Caco-2 (cell line): ENCODE measurements around the gene OXSR1. TPM values are rescaled to one million over a fixed set of nuclear protein-coding genes. Genes with fewer than 3 reads are reported as not detected.

ENCODE experiments used
- BruUV-seq: library from RNA; stranded (reverse); fragments of 400-500 nt; replicated peaks from 2 replicates; lab custom pipeline; 2021; lab: Mats Ljungman, UMichigan
- CTCF ChIA-PET: fragments of 300-600 bp; sonication (Branson Sonifier 250); formaldehyde crosslinking; loops from one replicate; lab custom pipeline; 2022; ENCODE audit warnings: antibody characterized with exemption; lab: Charles Lee
- POLR2A ChIA-PET: fragments of 300-600 bp; sonication (Branson Sonifier 250); formaldehyde crosslinking; loops from one replicate; lab custom pipeline; 2022; ENCODE audit warnings: antibody characterized with exemption; lab: Charles Lee
- DNase-seq, 2 experiments: peaks; one replicate each; pipeline versions ENCODE4 v3.0.0 to v3.0.0-alpha.2; 2020 to 2022
- H3K27me3 ChIP-seq: replicated peaks from 2 replicates; pipeline ENCODE4 v1.6.0; 2011; ENCODE audit warnings: low read length; ENCODE audit not compliant: control insufficient read depth, insufficient read depth
- H3K36me3 ChIP-seq: 2 replicates; pipeline ENCODE4 v1.5.1; 2011; ENCODE audit warnings: low read length; ENCODE audit not compliant: control insufficient read depth, insufficient read depth
- H3K4me1 ChIP-seq: fragments of 250-450 bp; sonication (Bioruptor Pico); 2 replicates; pipeline ENCODE4 v1.5.1; 2020; ENCODE audit warnings: mild to moderate bottlenecking
- H3K4me3 ChIP-seq: 2 replicates; pipeline ENCODE4 v1.5.1; 2011; ENCODE audit warnings: low read depth, mild to moderate bottlenecking, control low read depth, low read length
- H3K9me3 ChIP-seq: fragments of 250-450 bp; sonication (Bioruptor Pico); 2 replicates; pipeline ENCODE4 v1.5.1; 2020; ENCODE audit warnings: mild to moderate bottlenecking, moderate library complexity
- H3K27ac Mint-ChIP-seq: one replicate; pipeline ENCODE4 v1.8.0; 2022; ENCODE audit warnings: mixed read lengths; ENCODE audit not compliant: unreplicated experiment
- H3K27me3 Mint-ChIP-seq: one replicate; pipeline ENCODE4 v1.8.0; 2022; ENCODE audit warnings: mixed read lengths; ENCODE audit not compliant: insufficient read depth, unreplicated experiment
- H3K36me3 Mint-ChIP-seq: one replicate; pipeline ENCODE4 v1.8.0; 2022; ENCODE audit warnings: mild to moderate bottlenecking, mixed read lengths; ENCODE audit not compliant: insufficient read depth, unreplicated experiment
- H3K4me1 Mint-ChIP-seq: one replicate; pipeline ENCODE4 v1.8.0; 2022; ENCODE audit warnings: low read depth, mixed read lengths; ENCODE audit not compliant: unreplicated experiment
- H3K4me3 Mint-ChIP-seq: one replicate; pipeline ENCODE4 v1.8.0; 2022; ENCODE audit warnings: mild to moderate bottlenecking, moderate library complexity, mixed read lengths; ENCODE audit not compliant: unreplicated experiment
- H3K9me3 Mint-ChIP-seq: one replicate; pipeline ENCODE4 v1.8.0; 2022; ENCODE audit warnings: mixed read lengths; ENCODE audit not compliant: unreplicated experiment
- CTCF ChIP-seq, 2 experiments: fragments of 200-600 bp in 1 of 2; IDR thresholded peaks; 1 replicate in 1 of 2; 2 replicates in 1 of 2; pipeline versions ENCODE4 v1.5.1 to v1.8.0; 2011 to 2022; ENCODE audit warnings: antibody characterized with exemption in 1 of 2, control low read depth in 1 of 2, inconsistent platforms in 1 of 2, low read depth in 1 of 2, low read length in 1 of 2, mild to moderate bottlenecking in 1 of 2, moderate library complexity in 1 of 2; ENCODE audit not compliant: insufficient read depth in 1 of 2, severe bottlenecking in 1 of 2, unreplicated experiment in 1 of 2
- intact Hi-C: fragments of 100-400 bp; cut with micrococcal nuclease; formaldehyde crosslinking; loops from one replicate; pipeline ENCODE4 v1.10.0; 2022; ENCODE audit not compliant: unreplicated experiment
- total RNA-seq: library from RNA; stranded (reverse); gene quantifications from 2 replicates; pipeline ENCODE4 v1.2.3, GENCODE V29; 2022

Gene OXSR1
- total RNA-seq, 1 experiment from 2014 or later: 39.2 TPM

- CTCF ChIA-PET: no interaction called here
- Histone ChIP-seq H3K9me3 (peaks cover 4% of the 10 kb centered on the region; the same call in 1 of the 2 replicates), H3K27me3 (no peaks in the 10 kb centered on the region), H3K4me1 (peaks cover 7% of the 10 kb centered on the region; the same call in 1 of the 2 replicates), H3K36me3 (no peaks in the 10 kb centered on the region), H3K4me3 (no peak overlapping the region)
- Mint-ChIP-seq H3K27me3 (no peaks in the 10 kb centered on the region), H3K27ac (no peak overlapping the region), H3K36me3 (no peaks in the 10 kb centered on the region), H3K4me3 (no peak overlapping the region), H3K9me3 (peaks cover 13% of the 10 kb centered on the region), H3K4me1 (peaks cover 6% of the 10 kb centered on the region)
- no peak for DNase-seq
- no TSS peak for BruUV-seq
- POLR2A ChIA-PET: no interaction called here
- no peak for TF ChIP-seq CTCF (IDR thresholded peaks at IDR 0.05; ENCODE audit: insufficient read depth in 1 of 2, low read depth in 1 of 2, low read length in 1 of 2, severe bottlenecking in 1 of 2, unreplicated experiment in 1 of 2)
- intact Hi-C loops: no loop called here
Measured at GRCh38 chr3:38143511-38143910, 21.8 kb upstream of the OXSR1 start.

- Histone ChIP-seq H3K4me1 (no peaks in the 10 kb centered on the region), H3K36me3 (no peaks in the 10 kb centered on the region), H3K27me3 (no peaks in the 10 kb centered on the region), H3K9me3 (peaks cover 4% of the 10 kb centered on the region; the same call in 1 of the 2 replicates), H3K4me3 (no peak overlapping the region)
- Mint-ChIP-seq H3K36me3 (no peaks in the 10 kb centered on the region), H3K4me3 (no peak overlapping the region), H3K4me1 (no peaks in the 10 kb centered on the region), H3K9me3 (peaks cover 13% of the 10 kb centered on the region), H3K27me3 (no peaks in the 10 kb centered on the region), H3K27ac (no peak overlapping the region)
- POLR2A ChIA-PET: no interaction called here
- intact Hi-C loops: no loop called here
- BruUV-seq: no TSS peak
- CTCF ChIA-PET: no interaction called here
- no peak for TF ChIP-seq CTCF (IDR thresholded peaks at IDR 0.05; ENCODE audit: insufficient read depth in 1 of 2, low read depth in 1 of 2, low read length in 1 of 2, severe bottlenecking in 1 of 2, unreplicated experiment in 1 of 2)
- DNase-seq: no peak
Measured at GRCh38 chr3:38146504-38146903, 18.8 kb upstream of the OXSR1 start.

- Histone ChIP-seq H3K36me3 (no peaks in the 10 kb centered on the region), H3K4me1 (no peaks in the 10 kb centered on the region), H3K4me3 (no peak overlapping the region), H3K9me3 (peaks cover 4% of the 10 kb centered on the region; the same call in 1 of the 2 replicates), H3K27me3 (no peaks in the 10 kb centered on the region)
- H3K36me3 Mint-ChIP-seq: no peaks in the 10 kb centered on the region
- no peak for TF ChIP-seq CTCF (IDR thresholded peaks at IDR 0.05; ENCODE audit: insufficient read depth in 1 of 2, low read depth in 1 of 2, low read length in 1 of 2, severe bottlenecking in 1 of 2, unreplicated experiment in 1 of 2)
- H3K27me3 Mint-ChIP-seq: no peaks in the 10 kb centered on the region
- no peak overlapping the region for H3K4me3 Mint-ChIP-seq
- intact Hi-C loops: no loop called here
- H3K27ac Mint-ChIP-seq: no peak overlapping the region
- no TSS peak for BruUV-seq
- ChIA-PET POLR2A (no interaction called here), CTCF (interaction anchor here (0.7 kb wide), 1 partner anchor 10 kb away, joined by 4 read pairs; no protein-coding TSS in a partner anchor)
- H3K4me1 Mint-ChIP-seq: no peaks in the 10 kb centered on the region
- H3K9me3 Mint-ChIP-seq: peaks cover 13% of the 10 kb centered on the region
- DNase-seq: no peak
Measured at GRCh38 chr3:38147421-38147820, 17.9 kb upstream of the OXSR1 start.
